UCSD-AML1 (cell line): ENCODE results near the gene GCC1.
"Not testable (repeated sequence)": the region's sequence is repeated elsewhere in the genome, so short reads cannot be mapped to it uniquely, and the experiment has no call there.

Source experiments
- DNase-seq: peaks from one replicate; lab custom pipeline; 2025; ENCODE audit not compliant: unreplicated experiment; lab: John Stamatoyannopoulos, UW

Gene GCC1

DNA sequence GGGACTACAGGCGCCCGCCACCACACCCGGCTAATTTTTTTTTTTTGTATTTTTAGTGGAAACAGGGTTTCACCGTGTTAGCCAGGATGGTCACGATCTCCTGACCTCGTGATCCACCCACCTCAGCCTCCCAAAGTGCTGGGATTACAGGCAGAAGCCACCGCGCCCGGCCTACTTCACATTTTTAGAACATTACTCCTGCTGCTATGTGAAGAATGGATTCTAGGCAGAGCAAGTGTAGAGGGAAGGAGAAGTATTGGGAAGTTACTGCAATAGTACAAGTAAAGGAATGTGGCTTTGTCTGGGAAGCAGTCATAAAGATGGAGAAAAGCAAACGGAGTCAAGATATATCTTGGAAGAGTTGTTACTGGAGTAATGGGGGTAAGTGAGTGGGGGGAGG lies 44.9 kb downstream of the GCC1 start:
- DNase-seq, result not testable (repeated sequence)

DNA sequence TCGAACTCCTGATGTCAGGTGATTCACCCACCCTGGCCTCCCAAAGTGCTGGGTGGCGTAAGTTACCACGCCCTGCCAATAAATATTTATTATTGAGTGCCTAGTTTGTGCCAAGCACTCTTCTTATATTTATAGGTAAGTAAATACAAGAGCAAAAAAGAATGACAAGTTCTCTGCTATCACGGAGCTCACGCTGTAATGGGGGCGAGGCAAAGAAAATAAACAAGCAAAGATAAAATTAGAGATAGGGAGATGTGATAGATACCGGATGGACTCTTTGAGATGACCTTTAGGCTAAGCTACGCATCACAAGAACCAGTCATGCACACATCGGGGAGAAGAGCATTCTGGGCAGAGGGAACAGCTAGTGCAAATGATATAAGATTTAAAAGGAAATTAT lies 46.3 kb downstream of the GCC1 start:
- no peak for DNase-seq

DNA sequence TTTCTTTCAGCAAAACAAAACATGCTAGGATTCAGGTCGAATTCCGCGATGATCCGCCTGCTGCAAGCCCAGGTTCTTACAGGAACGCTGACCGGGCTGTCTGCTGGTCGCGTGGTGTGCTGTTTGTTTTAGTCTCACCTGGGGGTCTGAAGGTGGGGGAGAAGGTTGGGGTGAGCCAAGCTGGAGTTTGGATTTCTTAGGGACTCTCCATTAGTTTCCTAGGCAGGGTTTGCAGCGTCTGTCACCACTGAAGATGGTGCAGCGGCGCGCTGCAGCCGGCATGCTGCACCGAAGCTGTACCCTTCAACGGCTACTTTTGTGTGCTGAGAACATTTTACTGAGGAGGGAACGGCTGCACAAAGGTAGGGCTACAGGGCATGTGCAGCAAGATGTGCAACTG lies 48.7 kb downstream of the GCC1 start:
- no peak for DNase-seq

DNA sequence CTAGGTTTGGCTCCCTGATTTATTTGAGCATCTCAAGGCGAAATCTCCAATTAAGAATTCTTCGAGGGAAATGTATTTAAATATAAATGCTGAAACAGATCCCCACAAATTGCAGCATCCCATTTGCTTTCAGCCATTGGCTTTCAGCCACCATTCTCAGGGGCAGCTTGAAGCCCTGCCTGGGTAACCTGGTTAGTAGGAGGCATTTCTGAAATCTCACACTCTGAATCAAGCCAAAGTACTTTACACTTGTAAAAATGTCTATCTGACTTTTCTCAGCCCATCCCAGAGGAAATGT lies 49.1 kb downstream of the GCC1 start:
- DNase-seq, result no peak

DNA sequence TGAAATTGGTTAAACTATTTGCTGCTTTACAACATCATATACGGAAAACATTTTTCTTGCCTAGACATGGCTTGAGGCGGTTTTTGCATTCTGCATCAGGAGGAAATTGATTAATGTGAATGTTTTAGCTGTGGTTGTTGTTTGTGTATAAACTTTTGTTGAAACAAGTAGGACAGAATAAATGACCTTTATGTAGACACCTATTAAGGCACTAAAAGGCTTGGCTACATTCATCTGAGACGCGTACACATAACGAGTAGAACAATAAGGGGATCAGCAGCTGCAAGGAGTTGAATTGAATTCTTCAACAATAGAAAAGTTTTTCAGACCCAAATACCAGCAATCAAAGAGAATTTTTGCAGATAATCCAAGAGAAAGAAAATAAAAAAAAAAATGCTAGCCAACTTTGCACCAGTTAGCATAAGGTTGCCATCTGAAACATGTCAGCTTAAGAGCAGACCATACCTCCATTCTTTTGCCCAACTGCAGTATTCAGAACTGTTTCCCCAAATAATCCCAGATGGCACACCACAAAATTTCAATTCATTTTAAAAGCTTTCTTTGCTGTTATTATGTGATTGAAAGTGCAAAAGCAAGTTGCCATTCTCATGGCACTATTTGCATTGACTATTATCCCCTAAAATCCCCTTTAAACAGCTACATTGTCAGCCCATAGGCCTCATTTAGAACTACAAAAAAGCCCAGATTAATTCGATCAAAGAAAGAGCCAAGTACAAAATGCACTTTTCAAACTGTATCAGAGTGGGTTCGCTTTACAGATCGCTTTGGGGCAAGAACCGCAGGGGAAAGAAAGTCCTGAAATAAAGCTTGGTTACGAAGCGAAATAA lies 49.6 kb downstream of the GCC1 start:
- DNase-seq, result no peak

DNA sequence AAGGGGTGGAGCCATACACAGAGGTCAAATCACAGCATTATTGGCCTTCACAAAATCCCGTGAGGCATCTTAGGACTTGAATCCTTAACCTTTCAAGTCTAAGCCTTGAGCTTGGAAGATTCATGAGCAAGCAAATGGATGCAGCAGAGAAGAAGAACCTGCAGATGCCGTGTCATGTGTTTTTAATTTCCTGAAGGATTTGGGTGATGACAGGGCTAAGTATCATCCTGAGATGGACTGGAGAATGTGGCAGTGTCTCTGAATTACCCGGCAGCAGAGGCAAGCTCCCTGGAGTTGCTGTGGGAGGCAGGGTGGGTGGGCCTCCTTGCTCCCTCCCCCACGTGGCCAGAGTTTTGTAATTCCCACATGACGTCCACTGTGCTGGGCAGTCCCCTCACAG lies 50.8 kb downstream of the GCC1 start:
- no peak for DNase-seq

DNA sequence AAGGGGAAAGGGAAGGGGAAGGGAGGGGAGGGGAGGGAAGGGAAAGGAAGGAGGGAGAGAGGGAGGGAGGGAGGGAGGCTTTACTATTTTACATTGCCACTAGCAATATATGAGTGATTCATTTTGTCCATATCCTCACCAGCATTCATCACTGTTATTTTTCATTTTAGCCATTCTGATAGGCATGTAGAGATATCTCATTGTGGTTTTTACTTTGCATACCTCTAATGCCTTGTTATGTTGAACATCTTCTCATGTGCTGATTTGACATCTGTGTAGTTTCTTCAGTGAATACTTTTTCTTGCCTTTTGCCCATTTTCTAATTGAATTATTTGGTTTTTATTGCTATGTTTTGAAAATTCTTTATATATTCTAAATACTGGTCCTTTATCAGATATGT lies 52.7 kb downstream of the GCC1 start:
- DNase-seq, result no peak

DNA sequence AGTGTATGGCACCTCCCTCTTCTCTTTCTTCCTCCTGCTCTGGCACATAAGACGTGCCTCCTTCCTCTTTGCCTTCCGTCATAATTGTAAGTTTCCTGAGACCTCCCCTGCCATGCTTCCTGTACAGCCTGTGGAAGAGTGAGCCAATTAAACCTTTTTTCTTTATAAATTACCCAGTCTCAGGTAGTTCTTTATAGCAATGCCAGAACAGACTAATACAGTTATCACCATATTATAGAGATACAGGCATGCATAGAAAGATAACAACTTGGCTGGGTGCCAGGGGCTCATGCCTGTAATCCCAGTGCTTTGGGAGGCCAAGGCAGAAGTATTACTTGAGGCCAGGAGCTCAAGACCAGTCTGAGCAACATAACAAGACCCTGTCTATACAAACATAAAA lies 53.2 kb downstream of the GCC1 start:
- DNase-seq, result no peak
